KOPT-K1 (cell line): ENCODE measurements around the gene BPIFA1.

Source experiments
- H3K27ac ChIP-seq: fragments of 200-600 bp; sonication (generic); 2 replicates; pipeline ENCODE4 v1.5.1; 2016; ENCODE audit warnings: antibody characterized with exemption, mild to moderate bottlenecking, low read depth, low read length; ENCODE audit not compliant: poor library complexity, severe bottlenecking
- H3K36me3 ChIP-seq: fragments of 200-600 bp; sonication (generic); 2 replicates; pipeline ENCODE4 v1.5.1; 2017; ENCODE audit warnings: antibody characterized with exemption, mild to moderate bottlenecking, low read length, moderate library complexity; ENCODE audit not compliant: insufficient read depth
- H3K9me3 ChIP-seq: fragments of 200-600 bp; sonication (generic); 2 replicates; pipeline ENCODE4 v1.5.1; 2017; ENCODE audit warnings: antibody characterized with exemption, low read length, mild to moderate bottlenecking; ENCODE audit not compliant: insufficient read depth, poor library complexity, severe bottlenecking

The BPIFA1 gene

DNA sequence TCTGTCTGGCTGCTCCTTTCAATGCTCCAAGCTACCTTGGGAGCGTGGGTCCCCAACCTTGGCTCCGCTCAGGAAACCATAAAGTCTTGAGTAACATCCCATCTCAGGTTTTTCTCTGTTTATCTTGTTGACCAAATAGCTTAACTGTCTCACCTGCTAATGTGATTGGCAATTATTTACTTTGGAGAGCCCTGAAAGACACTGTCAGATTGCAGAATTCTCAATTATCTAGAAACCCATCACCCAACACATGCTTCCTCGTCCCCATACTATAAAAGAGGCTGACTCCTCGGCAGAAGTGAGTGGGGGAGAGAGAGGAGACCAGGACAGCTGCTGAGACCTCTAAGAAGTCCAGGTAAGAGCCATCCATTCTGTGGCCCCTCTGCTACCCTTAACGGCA, at the start of gene BPIFA1:
Gene BPIFA1, plus strand, starts transcription at position 301 of the 400 bp plus-strand sequence. CDS start 1,716 bp downstream, outside the sequence.
- Histone ChIP-seq H3K36me3 (no peaks in the 10 kb centered on the region), H3K9me3 (no peaks in the 10 kb centered on the region), H3K27ac (no peak within 1 kb of the TSS)

DNA sequence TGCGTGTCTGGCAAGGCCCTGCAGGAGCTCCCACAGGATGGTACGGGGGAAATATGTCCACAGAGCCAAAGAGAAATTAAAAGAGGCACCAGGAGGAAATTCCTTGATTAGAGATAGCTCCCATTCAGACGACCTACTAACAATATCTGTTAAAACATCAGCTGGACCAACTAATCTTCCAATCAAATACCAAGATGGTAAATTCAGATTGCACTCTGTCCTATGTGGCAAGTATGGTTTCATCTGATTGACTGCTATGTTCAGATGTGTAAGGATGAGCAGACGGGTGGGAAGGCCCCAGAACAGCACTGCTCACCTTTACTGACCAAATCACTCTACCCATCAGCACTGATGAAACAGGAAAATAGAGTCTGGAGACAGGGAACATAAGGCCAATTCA, 48.3 kb upstream of the BPIFA1 start:
- Histone ChIP-seq H3K36me3 (no peaks in the 10 kb centered on the region), H3K27ac (no peak overlapping the region), H3K9me3 (peaks cover 7% of the 10 kb centered on the region)

DNA sequence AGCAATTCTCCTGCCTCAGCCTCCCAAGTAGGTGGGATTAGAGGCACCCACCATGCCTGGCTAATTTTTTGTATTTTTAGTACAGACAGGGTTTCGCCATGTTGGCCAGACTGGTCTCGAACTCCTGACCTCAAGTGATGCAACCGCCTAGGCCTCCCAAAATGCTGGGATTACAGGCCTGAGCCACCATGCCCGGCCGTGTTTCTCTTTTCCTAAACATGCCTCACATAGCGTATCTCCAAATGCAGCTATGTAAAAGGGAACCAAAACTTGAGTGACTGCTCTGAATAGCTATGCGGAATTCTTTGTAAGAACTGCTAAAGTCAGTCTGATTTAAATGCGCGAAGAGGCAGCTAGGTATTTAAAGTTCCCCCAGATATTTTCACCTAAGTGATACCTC, 47.4 kb upstream of the BPIFA1 start:
- H3K9me3 ChIP-seq = peaks cover 3% of the 10 kb centered on the region
- no peak overlapping the region for H3K27ac ChIP-seq
- no peaks in the 10 kb centered on the region for H3K36me3 ChIP-seq

DNA sequence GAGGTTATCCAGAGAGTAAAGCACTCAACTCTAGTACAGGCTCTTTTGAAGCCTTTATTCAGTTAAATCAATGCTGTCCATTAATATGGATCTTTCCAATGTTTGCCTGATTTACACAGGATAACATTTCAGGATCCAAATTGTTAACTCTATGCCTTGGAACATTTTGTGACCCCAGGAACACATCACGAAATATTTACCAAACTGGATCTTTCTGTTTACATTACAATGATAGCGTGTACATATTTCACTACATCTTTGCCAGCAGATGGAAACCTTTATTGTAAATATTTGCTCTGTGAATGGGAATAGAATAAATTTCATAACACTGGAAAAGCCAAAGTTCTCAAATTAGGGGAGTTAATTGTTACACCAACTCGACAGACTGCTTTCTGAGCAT, 44.3 kb upstream of the BPIFA1 start:
- no peaks in the 10 kb centered on the region for H3K36me3 ChIP-seq
- no peak overlapping the region for H3K27ac ChIP-seq
- H3K9me3 ChIP-seq = no peaks in the 10 kb centered on the region

DNA sequence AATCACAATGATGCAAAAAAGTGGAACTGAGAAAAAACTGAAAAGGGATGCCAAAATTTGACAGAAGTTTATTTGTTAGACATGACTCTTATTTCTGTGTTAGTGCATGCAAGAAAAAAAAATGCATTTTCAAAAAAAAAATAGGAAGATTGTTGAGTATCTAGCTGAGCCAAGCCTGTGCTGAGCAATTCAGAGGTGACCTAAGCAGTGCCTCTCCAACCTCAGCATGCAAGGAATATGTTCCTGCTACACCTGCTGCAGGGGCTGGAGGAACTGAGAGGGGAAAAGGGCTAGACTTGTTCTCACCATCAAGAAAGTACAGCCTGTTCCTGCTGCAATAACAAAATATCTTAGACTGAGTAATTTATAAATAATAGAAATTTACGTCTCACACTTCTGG, 43.8 kb upstream of the BPIFA1 start:
- Histone ChIP-seq H3K9me3 (no peaks in the 10 kb centered on the region), H3K36me3 (no peaks in the 10 kb centered on the region), H3K27ac (no peak overlapping the region)

DNA sequence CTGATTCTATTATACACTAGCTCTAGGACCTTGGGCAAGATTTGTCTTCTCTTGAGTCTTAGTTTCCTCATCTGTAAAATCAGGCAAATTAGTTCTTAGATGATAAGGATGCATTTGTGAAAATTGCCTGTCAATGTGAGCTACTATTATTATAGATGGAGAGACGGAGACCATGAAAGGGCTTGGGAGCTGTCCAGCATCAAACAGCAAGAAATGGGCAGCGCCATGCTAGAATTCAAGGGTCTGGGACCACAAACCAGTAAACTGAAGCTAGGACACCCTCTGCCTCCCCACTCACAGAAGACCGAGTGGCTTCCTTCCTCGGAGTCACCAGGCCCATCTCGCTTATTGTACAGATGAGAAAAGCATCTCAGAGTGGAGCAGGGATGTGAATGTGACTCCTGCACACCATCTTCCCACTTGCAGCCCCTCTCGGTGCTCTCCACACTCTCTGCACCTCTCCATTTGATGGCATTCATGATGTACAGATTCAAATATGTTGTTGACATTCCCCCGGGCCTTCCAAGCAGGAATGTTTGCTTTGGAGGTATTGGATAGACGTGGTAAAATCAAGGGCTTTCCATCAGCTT, 42.8 kb upstream of the BPIFA1 start:
- Histone ChIP-seq H3K36me3 (no peaks in the 10 kb centered on the region), H3K9me3 (no peaks in the 10 kb centered on the region), H3K27ac (no peak overlapping the region)

DNA sequence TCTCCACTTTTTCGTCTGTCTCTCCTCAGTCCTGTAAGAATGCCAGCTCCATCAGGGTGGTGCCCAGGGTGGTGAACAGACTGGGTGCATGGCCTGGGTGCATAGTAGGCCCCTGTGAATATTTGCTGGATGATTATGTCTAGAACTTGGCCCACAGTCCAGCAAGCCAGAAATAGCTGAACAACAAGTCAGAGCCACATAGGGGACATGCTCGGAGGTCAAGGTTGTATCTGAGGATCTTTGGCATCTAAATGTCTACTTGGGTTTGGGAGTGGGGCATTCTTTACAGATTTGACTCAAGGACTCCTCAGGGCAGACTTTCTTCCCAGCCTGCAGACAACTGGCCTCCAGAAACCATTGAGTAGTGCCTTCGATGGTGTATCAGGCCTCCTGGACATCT, 36.8 kb upstream of the BPIFA1 start:
- Histone ChIP-seq H3K9me3 (no peaks in the 10 kb centered on the region), H3K27ac (no peak overlapping the region), H3K36me3 (no peaks in the 10 kb centered on the region)

DNA sequence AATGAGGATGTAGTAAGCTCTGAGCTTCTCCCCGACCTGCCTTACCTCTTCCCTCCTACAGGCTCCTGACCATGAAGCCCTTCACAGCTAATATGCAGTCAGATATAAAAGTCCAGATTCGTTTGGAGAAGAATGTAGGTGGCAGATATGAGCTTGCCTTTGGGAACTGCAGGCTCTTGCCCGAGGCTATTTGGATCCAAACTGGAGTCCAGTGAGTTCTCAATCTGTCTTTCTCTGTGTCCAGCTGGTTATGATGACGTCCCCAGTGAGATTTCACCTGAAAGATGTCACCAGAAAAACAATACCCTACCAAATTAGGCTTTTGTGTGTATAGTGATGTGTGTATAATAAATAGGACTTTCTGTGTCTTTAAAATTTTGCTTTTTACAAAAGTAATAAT, 33.3 kb upstream of the BPIFA1 start:
- H3K36me3 ChIP-seq = no peaks in the 10 kb centered on the region
- H3K27ac ChIP-seq = no peak overlapping the region
- no peaks in the 10 kb centered on the region for H3K9me3 ChIP-seq

DNA sequence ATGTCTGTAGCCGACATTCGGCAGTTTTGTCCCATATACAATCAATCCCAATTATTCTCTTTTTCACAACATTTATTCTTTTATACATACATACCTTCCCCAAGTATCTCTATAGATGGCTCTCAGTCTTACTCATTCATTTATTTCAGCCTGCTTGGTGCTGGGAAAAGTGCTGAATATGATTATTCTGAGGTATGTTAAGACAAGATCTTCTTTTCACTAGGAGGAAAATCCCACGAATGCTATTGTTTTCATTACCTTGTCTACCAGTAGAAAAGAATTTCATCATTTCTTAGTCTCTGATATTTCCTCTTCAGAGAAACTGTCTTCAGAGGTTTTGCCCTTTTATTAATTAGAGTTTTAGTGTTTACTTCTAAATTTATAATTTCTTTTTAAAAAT, 32.4 kb upstream of the BPIFA1 start:
- Histone ChIP-seq H3K36me3 (no peaks in the 10 kb centered on the region), H3K27ac (no peak overlapping the region), H3K9me3 (no peaks in the 10 kb centered on the region)

DNA sequence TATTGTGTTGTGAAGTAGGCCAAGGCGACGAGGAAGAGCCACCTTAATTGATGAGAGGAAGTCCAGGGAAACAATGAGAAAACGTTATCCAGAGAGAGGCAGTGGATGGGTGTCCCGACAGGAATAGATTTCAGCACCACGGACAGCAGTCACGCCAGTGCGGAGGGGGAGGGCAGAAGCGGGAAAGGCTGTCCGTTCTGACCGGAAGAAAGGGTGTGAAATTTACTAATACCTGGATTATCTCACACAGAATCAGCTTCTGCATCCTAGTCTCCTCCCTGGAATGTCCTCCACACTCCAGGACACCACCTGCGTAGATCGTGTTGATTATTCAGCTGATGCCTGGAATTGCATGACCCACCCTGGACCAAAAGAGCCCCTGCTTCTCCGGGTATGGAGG, 26.0 kb upstream of the BPIFA1 start:
- Histone ChIP-seq H3K9me3 (no peaks in the 10 kb centered on the region), H3K27ac (no peak overlapping the region)

DNA sequence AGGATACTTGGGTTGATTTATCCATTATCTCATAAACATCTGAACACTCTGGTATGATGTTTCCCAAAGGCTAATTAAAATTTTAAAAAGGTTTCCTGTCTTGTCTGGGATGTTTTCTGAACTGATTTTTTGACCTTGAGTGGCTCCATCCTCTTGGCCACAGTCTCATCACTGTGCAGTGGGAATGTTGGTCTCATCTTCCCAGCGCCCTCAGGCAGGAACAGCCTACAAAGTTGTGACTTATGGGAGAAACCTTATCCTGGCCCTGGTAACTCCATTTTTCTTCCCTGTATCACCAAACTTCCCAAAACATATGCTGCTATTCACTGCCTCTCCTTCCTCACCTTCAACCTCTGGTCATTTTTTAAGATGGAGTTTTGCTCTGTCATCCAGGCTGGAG, 25.4 kb upstream of the BPIFA1 start:
- Histone ChIP-seq H3K27ac (no peak overlapping the region), H3K9me3 (no peaks in the 10 kb centered on the region), H3K36me3 (no peaks in the 10 kb centered on the region)

More for the DNA sequence above, 26.0 kb upstream of the BPIFA1 start:
- no peaks in the 10 kb centered on the region for H3K36me3 ChIP-seq

DNA sequence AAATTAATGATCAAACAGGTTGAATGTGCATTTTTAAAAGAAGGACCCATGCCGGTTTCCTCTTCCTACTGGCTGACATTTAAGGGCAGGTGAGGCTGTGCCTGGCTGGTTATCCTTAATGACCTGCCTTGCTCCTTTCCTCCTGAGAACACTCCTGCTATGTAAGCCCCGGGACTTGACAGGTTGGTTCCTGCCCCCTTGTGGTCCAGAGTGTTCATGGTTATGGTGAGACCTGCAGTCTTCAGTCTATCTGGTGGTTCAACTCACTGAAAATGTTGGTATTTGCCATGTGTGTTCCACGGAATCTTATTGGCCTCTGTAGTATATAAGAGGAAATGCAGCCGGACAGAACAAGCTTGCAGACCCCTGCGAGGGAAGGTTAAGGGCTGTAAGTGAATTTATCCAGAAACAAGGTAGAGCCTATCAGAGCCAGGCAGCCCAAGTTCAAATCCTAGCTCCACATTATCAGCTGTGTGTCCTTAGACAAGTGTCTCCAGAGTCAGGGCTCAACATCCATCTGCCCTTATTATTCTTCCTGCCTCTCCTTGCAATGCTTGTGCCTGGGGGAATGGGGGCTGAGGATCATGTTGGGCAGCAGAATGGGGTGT, 23.9 kb upstream of the BPIFA1 start:
- Histone ChIP-seq H3K36me3 (no peaks in the 10 kb centered on the region), H3K9me3 (no peaks in the 10 kb centered on the region), H3K27ac (no peak overlapping the region)

DNA sequence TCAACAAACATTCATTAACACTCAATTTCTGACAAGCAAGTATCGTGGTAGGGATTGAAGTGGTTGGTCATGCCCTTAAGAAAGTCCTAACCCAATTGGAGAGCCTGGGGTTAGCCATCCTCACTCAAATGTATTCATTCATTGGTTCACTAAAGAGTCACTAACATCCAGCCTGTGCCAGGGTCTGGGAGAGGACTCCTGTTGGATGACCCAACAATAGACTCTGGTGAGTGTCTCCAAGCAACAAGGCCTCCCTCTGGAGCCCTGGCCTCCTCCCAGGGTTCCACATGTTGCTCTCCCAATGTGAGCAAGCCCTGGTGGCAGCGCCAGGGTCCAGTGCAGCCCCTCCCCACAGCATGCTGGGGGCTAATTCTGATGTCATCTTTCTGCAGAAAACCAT, 18.7 kb upstream of the BPIFA1 start, which contains the start of gene BPIFA3:
Gene BPIFA3, plus strand, starts transcription at position 301 of the 400 bp plus-strand sequence. CDS start 185 bp downstream, outside the sequence.
- H3K27ac ChIP-seq = no peak within 1 kb of the TSS
- no peaks in the 10 kb centered on the region for H3K36me3 ChIP-seq
- H3K9me3 ChIP-seq = no peaks in the 10 kb centered on the region

DNA sequence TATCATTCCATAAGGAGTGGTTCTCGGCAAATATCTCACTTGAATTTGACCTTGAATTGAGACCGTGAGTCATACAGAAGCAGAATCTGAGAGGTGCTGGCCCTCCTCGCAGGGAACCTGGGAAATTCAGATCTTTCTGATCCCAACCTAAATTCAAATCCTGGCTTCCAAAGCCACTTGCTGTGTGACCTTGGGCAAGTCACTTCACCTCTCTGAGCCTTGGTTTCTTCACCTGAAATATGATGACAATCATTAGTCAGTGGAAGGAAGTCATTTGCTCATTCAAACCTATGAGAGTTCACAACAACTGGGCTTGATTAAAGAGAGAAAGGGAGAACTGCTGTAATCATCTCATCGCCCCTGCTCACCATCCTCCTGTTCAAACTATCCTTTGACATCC, 11.4 kb upstream of the BPIFA1 start:
- Histone ChIP-seq H3K27ac (no peak overlapping the region), H3K36me3 (no peaks in the 10 kb centered on the region), H3K9me3 (no peaks in the 10 kb centered on the region)

DNA sequence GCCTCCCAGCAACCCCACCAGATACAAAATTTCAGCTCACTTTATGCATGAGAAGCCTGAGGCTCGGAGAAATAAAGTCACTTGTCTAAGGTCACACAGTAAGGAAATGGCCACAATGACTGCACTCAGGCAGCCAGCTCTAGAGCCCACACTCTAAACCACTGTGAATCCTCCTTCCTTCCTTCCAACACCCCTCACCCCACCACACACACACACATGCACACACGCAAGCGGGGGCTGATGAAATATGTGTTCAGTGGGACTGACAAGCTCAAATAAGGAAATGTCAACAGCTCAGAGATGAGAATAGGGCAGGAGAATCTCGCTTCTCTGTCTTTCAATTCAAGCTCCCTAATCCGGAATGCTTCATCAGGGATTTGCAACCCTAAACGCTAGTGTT, 6.0 kb upstream of the BPIFA1 start:
- H3K9me3 ChIP-seq = no peaks in the 10 kb centered on the region
- H3K36me3 ChIP-seq = no peaks in the 10 kb centered on the region

DNA sequence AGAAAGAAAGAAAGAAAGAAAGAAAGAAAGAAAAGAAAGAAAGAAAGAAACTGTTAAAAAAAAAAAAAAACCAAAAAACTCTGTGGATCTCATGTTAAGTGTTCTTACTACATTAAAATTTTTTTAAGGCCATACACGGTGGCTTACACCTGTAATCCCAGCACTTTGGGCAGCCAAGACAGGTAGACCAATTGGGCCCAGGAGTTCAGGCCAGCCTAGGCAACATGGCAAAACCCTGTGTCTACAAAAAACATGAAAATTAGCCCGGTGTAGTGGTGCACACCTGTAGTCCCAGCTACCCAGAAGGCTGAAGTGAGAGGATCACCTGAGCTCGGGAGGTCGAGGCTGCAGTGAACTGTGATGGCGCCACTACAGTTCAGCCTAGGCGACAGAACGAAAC, 4.6 kb upstream of the BPIFA1 start:
- no peaks in the 10 kb centered on the region for H3K9me3 ChIP-seq
- no peaks in the 10 kb centered on the region for H3K36me3 ChIP-seq
- H3K27ac ChIP-seq = no peak overlapping the region

More for the DNA sequence above, 6.0 kb upstream of the BPIFA1 start:
- no peak overlapping the region for H3K27ac ChIP-seq
